ENCODE data around the gene COP1. TPM values are rescaled to one million over a fixed set of nuclear protein-coding genes. Genes with fewer than 3 reads are reported as not detected.

The COP1 gene
- polyA plus RNA-seq, 1 donor (not counting 4 experiments of a cell fraction or from before 2014, with no cell fraction given) = 38.9 TPM

DNA sequence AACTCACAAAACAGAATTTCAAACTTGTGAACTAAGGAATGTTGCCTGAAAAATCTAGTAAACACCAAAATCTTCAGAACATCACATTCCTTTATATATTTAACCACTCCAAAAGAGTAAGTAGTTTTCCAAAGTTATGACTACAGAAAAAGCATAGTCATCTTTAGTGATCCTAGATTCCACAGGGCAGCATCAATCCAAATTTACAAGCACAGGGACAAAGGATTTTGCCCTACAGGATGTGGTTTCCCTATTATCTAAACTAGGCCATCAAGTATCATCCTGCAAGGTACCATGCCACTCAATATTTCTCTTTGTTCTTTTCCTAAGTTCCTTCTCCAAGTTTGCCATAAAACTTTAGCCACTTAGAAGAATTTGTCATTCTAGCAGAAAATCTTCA is 33.0 kb downstream of the COP1 start:
- H3K9me3 ChIP-seq (ENCODE audit: control insufficient read depth, low read depth, low read length) = no peaks in the 10 kb centered on the region
- H3K9ac ChIP-seq (ENCODE audit: control insufficient read depth, extremely low read depth, insufficient read depth, low read length) = no peak overlapping the region
- no peak overlapping the region for H3K27ac ChIP-seq (ENCODE audit: control insufficient read depth, insufficient read depth, low read length)
- H3K4me3 ChIP-seq (ENCODE audit: control insufficient read depth in 2 of 3, extremely low read depth in 1 of 3, insufficient read depth in 2 of 3, low read depth in 1 of 3, low read length in 3 of 3) = no peak overlapping the region
- no peaks in the 10 kb centered on the region for H3K27me3 ChIP-seq (ENCODE audit: control insufficient read depth, extremely low read depth, insufficient read depth, low read length)
- no peak for TF ChIP-seq EZH2 (IDR thresholded peaks at IDR 0.05; ENCODE audit: low read length)
- TF ChIP-seq, protein P1, sequence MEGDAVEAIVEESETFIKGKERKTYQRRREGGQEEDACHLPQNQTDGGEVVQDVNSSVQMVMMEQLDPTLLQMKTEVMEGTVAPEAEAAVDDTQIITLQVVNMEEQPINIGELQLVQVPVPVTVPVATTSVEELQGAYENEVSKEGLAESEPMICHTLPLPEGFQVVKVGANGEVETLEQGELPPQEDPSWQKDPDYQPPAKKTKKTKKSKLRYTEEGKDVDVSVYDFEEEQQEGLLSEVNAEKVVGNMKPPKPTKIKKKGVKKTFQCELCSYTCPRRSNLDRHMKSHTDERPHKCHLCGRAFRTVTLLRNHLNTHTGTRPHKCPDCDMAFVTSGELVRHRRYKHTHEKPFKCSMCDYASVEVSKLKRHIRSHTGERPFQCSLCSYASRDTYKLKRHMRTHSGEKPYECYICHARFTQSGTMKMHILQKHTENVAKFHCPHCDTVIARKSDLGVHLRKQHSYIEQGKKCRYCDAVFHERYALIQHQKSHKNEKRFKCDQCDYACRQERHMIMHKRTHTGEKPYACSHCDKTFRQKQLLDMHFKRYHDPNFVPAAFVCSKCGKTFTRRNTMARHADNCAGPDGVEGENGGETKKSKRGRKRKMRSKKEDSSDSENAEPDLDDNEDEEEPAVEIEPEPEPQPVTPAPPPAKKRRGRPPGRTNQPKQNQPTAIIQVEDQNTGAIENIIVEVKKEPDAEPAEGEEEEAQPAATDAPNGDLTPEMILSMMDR (optimal IDR thresholded peaks at IDR 0.05 in 1 of 3, IDR thresholded peaks at IDR 0.05 in 1 of 3, conservative IDR thresholded peaks at IDR 0.05 in 1 of 3; ENCODE audit: extremely low read depth in 1 of 3, insufficient read depth in 2 of 3, low read length in 3 of 3) = no peak
- dilution Hi-C loops (cut with MboI; ENCODE audit: extremely low pct_ligation_motif_present, low sequenced_read_pairs) = no loop called here
- FAIRE-seq = no peak
- no peaks in the 10 kb centered on the region for H4K20me1 ChIP-seq (ENCODE audit: control insufficient read depth, extremely low read depth, insufficient read depth, low read length)
- H2AFZ ChIP-seq (ENCODE audit: control insufficient read depth, low read length) = no peak overlapping the region
- peaks cover 2% of the 10 kb centered on the region for H3K9me1 ChIP-seq (ENCODE audit: control insufficient read depth, extremely low read depth, insufficient read depth, low read length)
- peaks cover 41% of the 10 kb centered on the region for H3K79me2 ChIP-seq (ENCODE audit: control insufficient read depth, insufficient read depth, low read length)
- H3K36me3 ChIP-seq (ENCODE audit: control insufficient read depth in 2 of 2, extremely low read depth in 1 of 2, insufficient read depth in 2 of 2, low read length in 2 of 2) = peaks cover 0 to 7% of the 10 kb centered on the region in 2 experiments
- no peak overlapping the region for H3K4me2 ChIP-seq (ENCODE audit: control insufficient read depth, extremely low read depth, insufficient read depth, low read depth, low read length)
- no peak for DNase-seq (ENCODE audit: low read depth, low spot score)
- H3K4me1 ChIP-seq (ENCODE audit: control insufficient read depth, extremely low read depth, insufficient read depth, low read length) = peaks cover 9% of the 10 kb centered on the region

DNA sequence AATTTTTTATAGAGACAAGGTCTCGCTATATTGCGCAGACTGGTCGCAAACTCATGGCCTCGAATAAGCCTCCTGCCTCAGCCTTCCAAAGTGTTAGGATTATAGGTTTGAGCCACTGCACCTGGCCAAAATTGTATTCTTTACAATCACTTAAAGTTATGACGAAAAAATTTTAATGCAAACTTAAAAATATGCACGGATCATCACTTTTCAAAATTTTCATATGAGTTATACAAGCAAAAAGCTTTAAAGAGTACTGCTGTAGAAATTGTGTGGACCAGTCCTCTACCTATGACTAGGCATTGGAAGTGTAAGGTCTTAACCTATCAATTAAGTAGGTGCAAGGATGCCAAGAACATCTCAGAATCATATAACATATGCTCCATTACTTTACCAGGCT is 34.9 kb downstream of the COP1 start:
- H3K27me3 ChIP-seq (ENCODE audit: control insufficient read depth, extremely low read depth, insufficient read depth, low read length) = no peaks in the 10 kb centered on the region
- H3K9me3 ChIP-seq (ENCODE audit: control insufficient read depth, low read depth, low read length) = no peaks in the 10 kb centered on the region
- H3K4me2 ChIP-seq (ENCODE audit: control insufficient read depth, extremely low read depth, insufficient read depth, low read depth, low read length) = no peak overlapping the region
- peaks cover 9% of the 10 kb centered on the region for H3K4me1 ChIP-seq (ENCODE audit: control insufficient read depth, extremely low read depth, insufficient read depth, low read length)
- no peak overlapping the region for H3K9ac ChIP-seq (ENCODE audit: control insufficient read depth, extremely low read depth, insufficient read depth, low read length)
- peaks cover 1 to 7% of the 10 kb centered on the region in 2 experiments for H3K36me3 ChIP-seq (ENCODE audit: control insufficient read depth in 2 of 2, extremely low read depth in 1 of 2, insufficient read depth in 2 of 2, low read length in 2 of 2)
- H2AFZ ChIP-seq (ENCODE audit: control insufficient read depth, low read length) = no peak overlapping the region
- H3K79me2 ChIP-seq (ENCODE audit: control insufficient read depth, insufficient read depth, low read length) = peaks cover 44% of the 10 kb centered on the region
- no peaks in the 10 kb centered on the region for H4K20me1 ChIP-seq (ENCODE audit: control insufficient read depth, extremely low read depth, insufficient read depth, low read length)
- FAIRE-seq (no peak), DNase-seq (ENCODE audit: low read depth, low spot score) (no peak)
- TF ChIP-seq, protein P1 (optimal IDR thresholded peaks at IDR 0.05 in 1 of 3, IDR thresholded peaks at IDR 0.05 in 1 of 3, conservative IDR thresholded peaks at IDR 0.05 in 1 of 3; ENCODE audit: extremely low read depth in 1 of 3, insufficient read depth in 2 of 3, low read length in 3 of 3) = no peak
- TF ChIP-seq EZH2 (IDR thresholded peaks at IDR 0.05; ENCODE audit: low read length) = no peak
- no peak overlapping the region for H3K4me3 ChIP-seq (ENCODE audit: control insufficient read depth in 2 of 3, extremely low read depth in 1 of 3, insufficient read depth in 2 of 3, low read depth in 1 of 3, low read length in 3 of 3)
- H3K9me1 ChIP-seq (ENCODE audit: control insufficient read depth, extremely low read depth, insufficient read depth, low read length) = peaks cover 2% of the 10 kb centered on the region
- dilution Hi-C loops (cut with MboI; ENCODE audit: extremely low pct_ligation_motif_present, low sequenced_read_pairs) = no loop called here
- no peak overlapping the region for H3K27ac ChIP-seq (ENCODE audit: control insufficient read depth, insufficient read depth, low read length)
